ENCODE data around the gene GABRE. TPM values are rescaled to one million over a fixed set of nuclear protein-coding genes. Genes with fewer than 3 reads are reported as not detected.

GABRE gene
- polyA plus RNA-seq, 3 donors, result not detected

DNA sequence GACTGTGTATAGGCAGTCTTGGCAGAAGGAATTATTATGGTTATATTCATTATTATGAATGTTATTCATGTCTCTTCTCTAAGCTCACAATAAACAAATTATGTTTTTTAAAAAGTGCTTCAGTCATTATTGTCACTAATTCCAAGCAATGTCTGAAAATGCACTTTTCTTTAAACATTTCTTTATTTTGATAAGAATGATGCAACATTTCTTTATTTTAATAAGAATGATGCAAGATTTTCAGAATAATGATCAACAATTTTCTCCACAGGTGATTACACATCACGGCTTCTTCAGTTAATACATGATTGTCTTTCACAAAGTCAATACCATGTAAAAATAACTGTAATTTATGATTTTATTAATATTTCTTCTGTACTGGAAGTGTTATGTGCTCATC lies 39.1 kb downstream of the GABRE start:
- Mint-ChIP-seq H3K36me3 (no peaks in the 10 kb centered on the region), H3K9me3 (peaks cover 0 to 3% (median 0%) of the 10 kb centered on the region in 7 donors), H3K27ac (no peak overlapping the region), H3K4me1 (no peaks in the 10 kb centered on the region), H3K27me3 (ENCODE audit: low read depth in 3 of 3) (peaks cover 0 to 1% (median 0%) of the 10 kb centered on the region in 3 donors), H3K4me3 (no peak overlapping the region)
- Histone ChIP-seq H3K27me3 (ENCODE audit: control insufficient read depth in 2 of 2, insufficient read depth in 2 of 2, low read length in 2 of 2) (no peaks in the 10 kb centered on the region), H3K4me2 (replicated peaks; ENCODE audit: extremely low read depth, low read length, poor library complexity, severe bottlenecking) (no peak overlapping the region), H3K9me3 (replicated peaks in 1 of 2; ENCODE audit: control insufficient read depth in 1 of 2, insufficient read depth in 1 of 2, low read length in 2 of 2) (no peaks in the 10 kb centered on the region), H2AFZ (ENCODE audit: insufficient read depth, low read depth, low read length, poor library complexity, severe bottlenecking) (no peak overlapping the region), H3K79me2 (ENCODE audit: insufficient read depth, low read length) (no peaks in the 10 kb centered on the region), H3K4me1 (ENCODE audit: control insufficient read depth in 1 of 2, insufficient read depth in 2 of 2, low read length in 2 of 2) (no peaks in the 10 kb centered on the region), H3K36me3 (replicated peaks in 1 of 2; ENCODE audit: control insufficient read depth in 1 of 2, insufficient read depth in 2 of 2, low read length in 2 of 2) (no peaks in the 10 kb centered on the region), H3K27ac (ENCODE audit: low read depth in 1 of 2, low read length in 2 of 2) (no peak overlapping the region), H3K9ac (ENCODE audit: insufficient read depth, low read length, poor library complexity, severe bottlenecking) (no peak overlapping the region), H3K4me3 (replicated peaks in 1 of 3; ENCODE audit: low read depth in 2 of 3, low read length in 3 of 3) (no peak overlapping the region), H4K20me1 (ENCODE audit: insufficient read depth, low read length) (no peaks in the 10 kb centered on the region)
- TF ChIP-seq, protein P1, sequence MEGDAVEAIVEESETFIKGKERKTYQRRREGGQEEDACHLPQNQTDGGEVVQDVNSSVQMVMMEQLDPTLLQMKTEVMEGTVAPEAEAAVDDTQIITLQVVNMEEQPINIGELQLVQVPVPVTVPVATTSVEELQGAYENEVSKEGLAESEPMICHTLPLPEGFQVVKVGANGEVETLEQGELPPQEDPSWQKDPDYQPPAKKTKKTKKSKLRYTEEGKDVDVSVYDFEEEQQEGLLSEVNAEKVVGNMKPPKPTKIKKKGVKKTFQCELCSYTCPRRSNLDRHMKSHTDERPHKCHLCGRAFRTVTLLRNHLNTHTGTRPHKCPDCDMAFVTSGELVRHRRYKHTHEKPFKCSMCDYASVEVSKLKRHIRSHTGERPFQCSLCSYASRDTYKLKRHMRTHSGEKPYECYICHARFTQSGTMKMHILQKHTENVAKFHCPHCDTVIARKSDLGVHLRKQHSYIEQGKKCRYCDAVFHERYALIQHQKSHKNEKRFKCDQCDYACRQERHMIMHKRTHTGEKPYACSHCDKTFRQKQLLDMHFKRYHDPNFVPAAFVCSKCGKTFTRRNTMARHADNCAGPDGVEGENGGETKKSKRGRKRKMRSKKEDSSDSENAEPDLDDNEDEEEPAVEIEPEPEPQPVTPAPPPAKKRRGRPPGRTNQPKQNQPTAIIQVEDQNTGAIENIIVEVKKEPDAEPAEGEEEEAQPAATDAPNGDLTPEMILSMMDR (IDR thresholded peaks at IDR 0.05), result no peak
- no CpG with 5 or more reads among the region's 1 CpG for WGBS (ENCODE audit: insufficient coverage)
- DNase-seq, result no peak
- intact Hi-C loops (cut with micrococcal nuclease), result no loop called here

DNA sequence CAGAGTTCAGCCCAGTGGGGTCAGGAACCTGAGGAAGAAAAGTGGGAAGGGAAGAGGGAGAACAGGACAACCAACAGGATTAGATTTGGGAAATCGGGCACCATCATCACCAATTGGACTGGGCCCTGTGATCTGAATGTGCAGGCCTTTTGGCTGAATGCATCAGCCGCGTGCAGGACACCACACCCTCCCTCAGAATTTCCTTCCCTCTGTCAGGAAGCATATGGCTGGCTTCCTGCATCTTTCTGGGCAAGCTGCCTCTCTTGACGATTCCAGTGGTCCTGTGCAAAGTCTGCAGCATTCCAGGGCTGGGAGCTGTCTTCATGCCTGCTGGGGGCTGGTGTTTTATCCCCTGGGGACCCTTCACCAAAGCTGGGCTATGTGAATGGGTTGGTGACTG lies 45.4 kb downstream of the GABRE start:
- H3K4me3 ChIP-seq (replicated peaks in 1 of 3; ENCODE audit: low read depth in 2 of 3, low read length in 3 of 3), result no peak overlapping the region
- intact Hi-C loops (cut with micrococcal nuclease), result no loop called here
- peaks cover 0 to 2% (median 0%) of the 10 kb centered on the region in 3 donors for H3K27me3 Mint-ChIP-seq (ENCODE audit: low read depth in 3 of 3)
- no peaks in the 10 kb centered on the region for H3K79me2 ChIP-seq (ENCODE audit: insufficient read depth, low read length)
- H3K27ac ChIP-seq (ENCODE audit: low read depth in 1 of 2, low read length in 2 of 2), result no peak overlapping the region
- WGBS (ENCODE audit: insufficient coverage), result 29% methylated on average over 1 of the region's 4 CpGs
- H3K9me3 Mint-ChIP-seq, result peaks cover 0 to 3% (median 1%) of the 10 kb centered on the region in 7 donors
- no peak for DNase-seq
- H3K36me3 Mint-ChIP-seq, result no peaks in the 10 kb centered on the region
- H3K9me3 ChIP-seq (replicated peaks in 1 of 2; ENCODE audit: control insufficient read depth in 1 of 2, insufficient read depth in 1 of 2, low read length in 2 of 2), result no peaks in the 10 kb centered on the region
- TF ChIP-seq, protein P1 (IDR thresholded peaks at IDR 0.05), result no peak
- H3K4me2 ChIP-seq (replicated peaks; ENCODE audit: extremely low read depth, low read length, poor library complexity, severe bottlenecking), result no peak overlapping the region
- H3K4me1 ChIP-seq (ENCODE audit: control insufficient read depth in 1 of 2, insufficient read depth in 2 of 2, low read length in 2 of 2), result no peaks in the 10 kb centered on the region
- H3K27me3 ChIP-seq (ENCODE audit: control insufficient read depth in 2 of 2, insufficient read depth in 2 of 2, low read length in 2 of 2), result no peaks in the 10 kb centered on the region
- H3K4me3 Mint-ChIP-seq, result no peak overlapping the region
- no peaks in the 10 kb centered on the region for H4K20me1 ChIP-seq (ENCODE audit: insufficient read depth, low read length)
- no peak overlapping the region for H3K9ac ChIP-seq (ENCODE audit: insufficient read depth, low read length, poor library complexity, severe bottlenecking)
- H3K4me1 Mint-ChIP-seq, result no peaks in the 10 kb centered on the region
- H3K27ac Mint-ChIP-seq, result no peak overlapping the region
- no peaks in the 10 kb centered on the region for H3K36me3 ChIP-seq (replicated peaks in 1 of 2; ENCODE audit: control insufficient read depth in 1 of 2, insufficient read depth in 2 of 2, low read length in 2 of 2)
- H2AFZ ChIP-seq (ENCODE audit: insufficient read depth, low read depth, low read length, poor library complexity, severe bottlenecking), result no peak overlapping the region

Data from CD14-positive monocyte (primary cell).